Activated naive CD8-positive, alpha-beta T cell treated with anti-CD3 and anti-CD28 coated beads, Interleukin-2, amount 50 U/mL, for 16 hours (primary cell): ENCODE measurements around the gene SGSM2.
A peak's percentile ranks its signal among the peaks of the same experiment; 100 is the strongest.

Experiments
- DNase-seq: peaks from one replicate; pipeline ENCODE4 v3.0.0-alpha.2; 2020; ENCODE audit warnings: low read depth, low spot score

SGSM2 gene

GRCh38 chr17:2335726-2336214, 1.5 kb upstream of the SGSM2 start:
- no peak for DNase-seq

DNA sequence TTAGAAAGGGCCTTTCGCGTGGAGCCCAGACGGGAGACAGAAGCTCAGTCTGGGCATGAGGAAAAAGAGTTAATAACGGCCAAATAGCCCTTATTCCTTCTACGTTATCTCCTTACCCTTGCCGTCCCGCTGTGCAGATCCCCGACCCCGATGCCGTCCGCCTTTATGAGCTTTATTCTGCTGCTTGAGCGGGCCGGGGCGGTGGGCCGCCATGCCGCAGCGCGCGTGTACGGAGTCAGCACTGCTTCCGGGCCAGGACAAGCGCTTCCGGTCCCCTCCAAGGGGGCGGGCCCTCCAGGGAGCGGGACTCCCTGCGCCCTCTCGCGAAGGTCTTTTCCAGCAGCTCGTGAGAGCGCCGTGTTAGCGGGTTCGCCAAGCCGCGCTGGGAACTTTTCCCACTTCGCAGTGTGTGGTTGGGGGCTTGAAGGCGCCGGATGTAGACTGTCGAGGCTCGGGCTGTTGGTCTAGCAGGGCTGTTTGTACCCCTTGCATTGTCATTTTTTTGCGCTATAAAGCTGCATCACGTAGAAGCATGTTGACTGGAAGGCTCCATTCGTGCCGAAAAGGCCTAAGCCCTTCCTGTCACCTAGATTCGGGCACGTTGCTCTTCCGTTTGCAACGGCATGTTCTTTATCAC, 968 bp upstream of the SGSM2 start, which contains the start of gene TSR1:
Gene TSR1 (minus strand): TSS at position 243 of the 637 bp plus-strand sequence. CDS start 30 bp downstream, at position 213.
- peak; percentile 82 for DNase-seq

GRCh38 chr17:2337544-2338314, 428 bp downstream of the SGSM2 start:
- peak; percentile 24 for DNase-seq

GRCh38 chr17:2338315-2338657, 985 bp downstream of the SGSM2 start:
- DNase-seq: no peak

DNA sequence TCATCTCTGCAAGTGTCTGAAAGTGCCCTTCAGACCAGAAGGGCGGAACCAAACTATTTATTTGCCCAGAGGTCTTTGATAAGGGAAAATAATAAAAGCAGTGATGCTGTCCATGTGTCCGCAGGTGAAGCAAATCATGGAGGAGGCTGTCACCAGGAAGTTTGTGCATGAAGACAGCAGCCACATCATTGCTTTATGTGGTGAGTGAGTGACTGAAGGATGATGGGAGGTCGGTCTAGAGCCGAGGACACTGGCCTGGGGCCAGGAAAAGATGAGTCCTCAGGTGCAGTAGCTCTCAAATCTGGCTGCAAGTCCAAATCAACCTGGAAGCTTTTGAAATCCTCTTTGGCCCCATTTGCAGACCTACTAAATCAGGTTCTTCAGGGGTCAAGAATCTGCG, 6.1 kb downstream of the SGSM2 start:
- no peak for DNase-seq

DNA sequence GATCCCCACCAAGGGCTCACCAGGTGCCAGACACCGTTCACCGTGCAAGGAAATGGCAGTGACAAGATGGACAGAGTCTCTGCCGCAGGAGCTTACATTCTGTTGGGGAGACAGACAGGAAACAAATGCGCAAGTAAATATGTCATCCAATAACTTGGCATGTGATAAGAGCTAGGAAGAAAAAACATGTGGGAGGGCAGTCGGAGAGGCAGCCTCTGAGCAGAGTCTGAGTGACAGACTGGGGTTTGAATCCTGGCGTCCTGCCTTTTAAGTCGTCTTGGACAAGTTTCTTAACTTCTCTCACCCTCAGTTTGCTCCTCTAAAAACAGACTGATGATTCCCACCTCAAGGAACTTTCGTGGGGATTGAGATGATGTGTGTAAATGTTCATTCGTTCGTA, 7.2 kb downstream of the SGSM2 start:
- no peak for DNase-seq

- no peak for DNase-seq
These were observed 9.2 kb downstream of the SGSM2 start for GRCh38 chr17:2346475-2346874.

- DNase-seq: no peak
These were observed 10.7 kb downstream of the SGSM2 start for GRCh38 chr17:2347805-2348685.

- no peak for DNase-seq
These were observed 14.0 kb downstream of the SGSM2 start for GRCh38 chr17:2351269-2351668.

DNA sequence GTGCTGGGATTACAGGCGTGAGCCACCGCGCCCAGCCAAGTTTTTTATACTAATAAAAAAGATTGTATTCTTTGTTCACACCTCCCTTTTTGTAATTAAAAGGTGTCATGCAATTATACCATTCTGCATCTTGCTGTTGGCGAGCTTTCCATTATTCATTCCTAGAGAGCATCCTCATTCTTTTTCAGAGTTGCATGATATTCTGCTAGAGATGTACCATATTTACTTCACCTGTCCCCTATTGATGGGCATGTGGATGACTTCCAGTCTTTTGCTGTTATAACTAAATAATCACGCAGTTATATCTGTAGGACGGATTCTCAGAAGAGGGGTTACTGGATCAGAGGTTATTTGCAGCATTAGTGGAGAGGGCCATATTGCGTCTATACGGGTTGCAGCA, 17.0 kb downstream of the SGSM2 start:
- no peak for DNase-seq

GRCh38 chr17:2357237-2357636, 19.9 kb downstream of the SGSM2 start:
- DNase-seq: no peak

DNA sequence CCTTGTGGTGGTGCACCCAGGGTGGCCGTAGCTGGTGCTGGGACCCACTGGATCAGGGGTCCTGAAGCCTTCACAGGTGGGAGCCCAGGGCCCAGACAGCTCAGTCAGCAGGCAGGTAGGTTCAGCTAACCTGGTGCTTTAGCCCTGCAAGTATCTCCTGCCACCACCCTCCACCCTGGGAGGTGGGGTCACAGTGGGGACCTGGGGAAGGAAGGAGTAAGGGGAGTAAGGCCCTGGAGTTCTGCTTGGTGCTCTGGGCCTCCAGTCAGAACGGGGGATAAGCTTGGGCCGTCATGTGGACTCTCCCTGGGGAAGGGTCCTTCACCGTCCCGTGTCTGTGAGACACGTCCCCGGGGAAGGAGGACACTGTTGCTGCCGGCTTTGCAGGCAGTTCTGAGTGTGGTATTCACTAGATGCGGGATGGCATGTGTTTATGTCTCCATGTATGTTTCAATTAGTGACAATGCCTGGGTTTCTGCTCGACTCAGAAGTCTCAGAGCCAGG, 20.7 kb downstream of the SGSM2 start:
- no peak for DNase-seq

- no peak for DNase-seq
These were observed 23.9 kb downstream of the SGSM2 start for GRCh38 chr17:2361010-2361760.

GRCh38 chr17:2362016-2362415, 24.7 kb downstream of the SGSM2 start:
- DNase-seq: no peak

DNA sequence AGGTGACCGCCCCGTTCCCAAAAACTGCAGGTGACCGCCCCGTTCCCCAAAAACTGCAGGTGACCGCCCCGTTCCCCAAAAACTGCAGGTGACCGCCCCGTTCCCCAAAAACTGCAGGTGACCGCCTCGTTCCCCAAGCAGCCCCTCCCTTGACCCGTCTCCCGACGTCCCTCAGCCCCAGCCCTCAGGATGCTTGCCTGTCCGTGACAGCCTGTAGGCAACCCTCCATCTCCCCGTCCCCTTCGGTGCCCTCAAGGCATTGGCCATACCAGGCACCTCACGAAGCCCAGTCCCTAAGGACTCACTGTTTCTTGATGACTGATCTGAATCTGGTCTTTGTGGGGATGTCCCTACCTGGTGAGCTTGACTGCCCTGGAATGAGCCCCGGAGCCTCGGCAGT, 25.1 kb downstream of the SGSM2 start:
- no peak for DNase-seq

- no peak for DNase-seq
These were observed 25.6 kb downstream of the SGSM2 start for GRCh38 chr17:2362881-2363280.

- DNase-seq: no peak
These were observed 26.0 kb downstream of the SGSM2 start for GRCh38 chr17:2363318-2363717.

DNA sequence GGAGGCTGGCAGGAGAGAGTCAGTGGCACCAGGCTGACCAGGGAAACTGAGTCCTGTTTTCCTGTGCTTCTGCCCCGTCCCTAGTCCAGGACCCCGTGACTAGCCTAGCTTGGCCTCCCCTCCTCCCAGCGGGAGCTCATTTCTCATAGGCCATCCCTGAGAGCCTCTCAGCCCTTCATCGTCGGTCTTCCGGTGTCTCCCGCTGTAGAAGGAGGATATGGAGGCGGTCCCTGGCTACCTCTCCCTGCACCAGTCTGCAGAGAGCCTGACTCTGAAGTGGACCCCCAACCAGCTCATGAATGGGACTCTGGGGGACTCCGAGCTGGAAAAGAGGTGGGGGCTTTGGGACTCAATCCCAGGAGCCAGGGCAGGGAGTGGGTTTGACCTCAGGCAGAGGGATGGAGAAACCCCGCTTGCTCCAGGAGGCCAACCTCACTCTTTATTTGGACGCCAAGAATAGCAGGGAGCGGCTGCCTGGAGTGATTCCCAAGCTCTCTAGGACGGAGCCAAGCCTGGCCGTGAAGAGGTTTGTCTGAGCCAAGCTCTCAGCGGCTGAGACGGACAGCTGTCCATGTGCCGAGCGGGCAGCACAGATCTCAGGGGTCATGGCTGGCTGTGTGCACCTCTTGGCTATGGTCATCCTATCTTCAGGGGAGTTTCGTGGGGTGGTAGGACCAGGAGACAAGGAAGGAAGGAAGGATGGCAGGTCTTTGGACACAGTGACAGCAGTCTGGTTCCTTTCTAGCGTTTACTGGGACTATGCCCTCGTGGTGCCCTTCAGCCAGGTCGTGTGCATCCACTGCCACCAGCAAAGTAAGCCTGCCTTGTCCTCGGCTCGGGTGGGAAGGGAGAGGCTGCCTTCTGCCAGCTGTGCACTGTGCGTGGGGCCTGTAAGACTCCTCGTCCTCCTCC, 26.8 kb downstream of the SGSM2 start:
- no peak for DNase-seq

DNA sequence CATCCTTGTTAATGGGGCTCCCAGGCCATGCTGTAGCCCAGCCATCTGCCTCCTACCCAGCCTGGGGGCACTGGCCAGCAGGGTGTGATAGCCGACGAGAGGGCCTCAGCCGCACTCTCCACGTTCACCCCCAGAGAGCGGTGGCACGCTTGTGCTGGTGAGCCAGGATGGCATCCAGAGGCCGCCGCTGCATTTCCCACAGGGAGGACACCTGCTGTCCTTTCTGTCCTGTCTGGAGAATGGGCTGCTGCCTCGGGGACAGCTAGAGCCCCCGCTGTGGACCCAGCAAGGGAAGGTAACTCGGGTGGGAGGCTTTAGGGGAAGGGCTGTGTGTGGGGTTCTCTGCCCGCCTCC, 27.4 kb downstream of the SGSM2 start:
- DNase-seq: no peak

DNA sequence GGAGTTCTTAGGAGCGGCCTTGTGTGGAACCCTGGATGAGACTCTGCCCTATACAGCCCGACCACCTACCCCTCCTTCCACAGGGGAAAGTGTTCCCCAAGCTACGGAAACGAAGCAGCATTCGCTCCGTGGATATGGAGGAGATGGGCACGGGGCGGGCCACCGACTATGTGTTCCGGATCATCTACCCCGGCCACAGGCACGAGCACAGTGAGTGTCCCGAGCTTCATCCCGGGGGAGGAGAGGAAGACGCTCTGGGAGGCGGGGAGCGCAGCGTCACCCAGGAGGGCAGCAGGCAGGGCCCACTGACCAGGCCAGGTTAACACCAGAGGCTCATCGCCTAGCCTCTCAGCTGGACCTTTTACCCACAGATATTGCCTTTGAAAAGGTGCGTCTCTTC, 27.8 kb downstream of the SGSM2 start:
- DNase-seq: no peak
